GM23248 (cell line): Measurements from ENCODE around the gene KRTAP7-1. TPM values are rescaled to one million over a fixed set of nuclear protein-coding genes. Genes with fewer than 3 reads are reported as not detected.

ENCODE experiments used
- DNase-seq: peaks from one replicate; pipeline ENCODE4 v3.0.0-alpha.2; 2015
- H2AFZ ChIP-seq: fragments of 200-600 bp; sonication (generic); 2 replicates; pipeline ENCODE4 v1.6.1; 2016; ENCODE audit warnings: antibody characterized with exemption
- H3F3A ChIP-seq: fragments of 200-600 bp; sonication (generic); 2 replicates; pipeline ENCODE4 v1.6.1; 2016; ENCODE audit warnings: mild to moderate bottlenecking, antibody characterized with exemption, mixed run types; ENCODE audit not compliant: insufficient read depth
- H3K27ac ChIP-seq: fragments of 200-600 bp; sonication (generic); 2 replicates; pipeline ENCODE4 v1.5.1; 2016; ENCODE audit warnings: mild to moderate bottlenecking
- H3K27me3 ChIP-seq: fragments of 200-600 bp; sonication (generic); replicated peaks from 2 replicates; pipeline ENCODE4 v1.6.1; 2016; ENCODE audit warnings: mild to moderate bottlenecking; ENCODE audit not compliant: insufficient read depth
- H3K36me3 ChIP-seq: fragments of 200-600 bp; sonication (generic); 2 replicates; pipeline ENCODE4 v1.6.1; 2016; ENCODE audit warnings: low read depth, mild to moderate bottlenecking
- H3K4me1 ChIP-seq: fragments of 200-600 bp; sonication (generic); 2 replicates; pipeline ENCODE4 v1.6.1; 2016; ENCODE audit warnings: mild to moderate bottlenecking; ENCODE audit not compliant: insufficient read depth
- H3K4me2 ChIP-seq: fragments of 200-600 bp; sonication (generic); one replicate; pipeline ENCODE4 v1.6.1; 2016; ENCODE audit warnings: mild to moderate bottlenecking; ENCODE audit not compliant: unreplicated experiment
- H3K4me3 ChIP-seq: fragments of 200-600 bp; sonication (generic); 2 replicates; pipeline ENCODE4 v1.5.1; 2016; ENCODE audit warnings: mild to moderate bottlenecking
- H3K79me2 ChIP-seq: fragments of 200-600 bp; sonication (generic); 2 replicates; pipeline ENCODE4 v1.6.1; 2016; ENCODE audit warnings: mild to moderate bottlenecking; ENCODE audit not compliant: insufficient read depth
- H3K9ac ChIP-seq: fragments of 200-600 bp; sonication (generic); 2 replicates; pipeline ENCODE4 v1.6.1; 2016; ENCODE audit warnings: mild to moderate bottlenecking
- H3K9me2 ChIP-seq: fragments of 200-600 bp; sonication (generic); 2 replicates; pipeline ENCODE4 v1.6.1; 2016; ENCODE audit warnings: mixed run types, mild to moderate bottlenecking, moderate library complexity; ENCODE audit not compliant: insufficient read depth
- H3K9me3 ChIP-seq: fragments of 200-600 bp; sonication (generic); one replicate; pipeline ENCODE4 v1.6.1; 2017; ENCODE audit warnings: low read depth
- H4K20me1 ChIP-seq: fragments of 200-600 bp; sonication (generic); 2 replicates; pipeline ENCODE4 v1.6.0; 2016; ENCODE audit not compliant: insufficient read depth
- EZH2 ChIP-seq: fragments of 200-600 bp; sonication (generic); IDR thresholded peaks from 2 replicates; pipeline ENCODE4 v1.6.1; 2018; ENCODE audit warnings: antibody characterized with exemption, mild to moderate bottlenecking; ENCODE audit not compliant: insufficient read depth, poor library complexity, severe bottlenecking
- EZH2phosphoT487 ChIP-seq: fragments of 200-600 bp; sonication (generic); IDR thresholded peaks from 2 replicates; pipeline ENCODE4 v1.6.1; 2018; ENCODE audit warnings: antibody characterized with exemption, moderate library complexity, mild to moderate bottlenecking, low read depth; ENCODE audit not compliant: insufficient read depth
- WGBS, 2 experiments: methylation state at CpG; one replicate each; pipeline ENCODE4 v1.1.6; 2015 to 2017; ENCODE audit warnings: low lambda C conversion rate in 2 of 2, low coverage in 1 of 2; ENCODE audit errors: missing lambda C conversion rate in 2 of 2; 5-methylcytosine and 5-hydroxymethylcytosine counted together
- in situ Hi-C: fragments of 300-500 bp; cut with MboI; formaldehyde crosslinking; loops from 2 replicates; pipeline ENCODE4 v1.15.0; 2020
- polyA plus RNA-seq: library from polyadenylated mRNA; unstranded; fragments of >200 nt; fragmentation: Nextera tagmentation; extraction: Ambion mirVana; gene quantifications from 2 replicates; pipeline ENCODE4 v1.2.1, GENCODE V29; 2016
- small RNA-seq: library from RNA; depleted of rRNA; stranded (forward); fragments of <200 nt; gene quantifications from one replicate; pipeline ENCODE3, GENCODE V24; 2014; ENCODE audit warnings: low read depth, low replicate concordance
- total RNA-seq: library from RNA; depleted of rRNA; stranded (reverse); fragments of >200 nt; shearing (Covaris generic); gene quantifications from 2 replicates; pipeline ENCODE4 v1.2.3, GENCODE V29; 2014; rRNA removed

KRTAP7-1 gene
- total and polyA plus RNA-seq, 2 experiments from 2014 or later: not detected

DNA sequence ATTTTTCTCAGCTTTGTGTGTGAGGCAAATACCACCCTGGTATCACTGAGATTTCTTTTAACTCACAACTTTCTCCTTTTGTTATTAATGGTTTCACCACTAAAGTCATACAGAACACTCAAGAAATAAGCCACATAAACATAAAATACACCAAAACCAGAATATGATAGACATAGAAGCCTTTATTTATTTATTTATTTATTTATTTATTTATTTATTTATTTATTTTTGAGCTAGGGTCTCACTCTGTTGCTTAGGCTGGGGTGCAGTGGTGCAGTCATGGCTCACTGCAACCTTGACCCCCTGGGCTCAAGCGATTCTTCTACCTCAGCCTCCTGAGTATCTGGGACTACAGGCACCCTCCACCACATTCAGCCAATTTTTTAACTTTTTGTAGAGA, 29.0 kb downstream of the KRTAP7-1 start:
- in situ Hi-C loops: no loop called here
- H3K9me2 ChIP-seq: no peaks in the 10 kb centered on the region
- 15 to 23% methylated on average over 1 of the region's 1 CpG for WGBS, 2 experiments

DNA sequence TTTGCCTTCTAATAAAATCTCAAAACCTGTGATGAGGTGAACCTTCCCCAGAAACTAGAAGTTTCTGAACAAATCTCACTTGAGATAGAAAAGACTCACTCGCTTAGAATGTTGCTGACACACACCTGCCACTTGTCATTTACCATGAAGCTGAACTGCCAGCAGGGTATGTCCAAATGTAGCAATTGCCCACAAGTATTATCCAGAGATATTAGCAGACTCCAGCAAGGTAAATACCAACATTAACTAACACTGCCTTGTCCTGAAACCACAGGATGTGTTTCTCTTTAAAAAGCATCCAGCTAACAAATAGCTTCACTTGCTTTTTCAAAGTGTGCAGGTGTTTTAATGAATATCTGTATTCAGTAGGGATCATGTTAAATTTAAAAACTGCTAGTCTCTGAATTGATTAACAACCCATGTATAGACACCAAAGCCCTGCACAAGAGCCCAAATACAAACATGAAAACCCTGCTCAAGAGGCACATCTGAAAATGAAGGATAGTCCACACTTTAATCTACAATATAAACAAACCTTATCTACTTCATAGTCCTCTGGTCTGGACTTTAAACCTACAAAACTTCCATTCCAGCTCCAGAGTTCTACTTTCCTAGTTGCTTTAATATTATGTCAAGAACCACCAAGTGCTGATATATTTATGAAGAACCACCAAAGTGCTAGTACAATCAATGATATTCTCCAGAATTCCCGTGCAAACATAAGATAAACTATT, 35.8 kb downstream of the KRTAP7-1 start:
- WGBS, 2 experiments: 13 to 14% methylated on average over 2 of the region's 2 CpGs
- no peak for DNase-seq
- no peaks in the 10 kb centered on the region for H3K9me3 ChIP-seq
- no peak overlapping the region for H3K9ac ChIP-seq
- in situ Hi-C loops: no loop called here
- H3K4me3 ChIP-seq: no peak overlapping the region
- H3K9me2 ChIP-seq: no peaks in the 10 kb centered on the region
- no peak overlapping the region for H3K27ac ChIP-seq
- H3K4me1 ChIP-seq: no peaks in the 10 kb centered on the region
- TF ChIP-seq EZH2 (no peak), EZH2phosphoT487 (no peak)
- H3K27me3 ChIP-seq: no peaks in the 10 kb centered on the region
- no peaks in the 10 kb centered on the region for H3K79me2 ChIP-seq
- no peaks in the 10 kb centered on the region for H3F3A ChIP-seq
- no peaks in the 10 kb centered on the region for H3K36me3 ChIP-seq
- H2AFZ ChIP-seq: no peak overlapping the region
- H4K20me1 ChIP-seq: no peaks in the 10 kb centered on the region
- no peak overlapping the region for H3K4me2 ChIP-seq

More for the DNA sequence above, 29.0 kb downstream of the KRTAP7-1 start:
- H3F3A ChIP-seq: no peaks in the 10 kb centered on the region
- no peak overlapping the region for H3K27ac ChIP-seq
- no peak overlapping the region for H2AFZ ChIP-seq
- no peaks in the 10 kb centered on the region for H3K27me3 ChIP-seq
- no peaks in the 10 kb centered on the region for H3K9me3 ChIP-seq
- no peak overlapping the region for H3K4me3 ChIP-seq
- no peaks in the 10 kb centered on the region for H4K20me1 ChIP-seq
- H3K4me1 ChIP-seq: no peaks in the 10 kb centered on the region
- H3K79me2 ChIP-seq: no peaks in the 10 kb centered on the region
- H3K4me2 ChIP-seq: no peak overlapping the region
- TF ChIP-seq EZH2phosphoT487 (no peak), EZH2 (no peak)
- no peak for DNase-seq
- H3K36me3 ChIP-seq: no peaks in the 10 kb centered on the region
- no peak overlapping the region for H3K9ac ChIP-seq

DNA sequence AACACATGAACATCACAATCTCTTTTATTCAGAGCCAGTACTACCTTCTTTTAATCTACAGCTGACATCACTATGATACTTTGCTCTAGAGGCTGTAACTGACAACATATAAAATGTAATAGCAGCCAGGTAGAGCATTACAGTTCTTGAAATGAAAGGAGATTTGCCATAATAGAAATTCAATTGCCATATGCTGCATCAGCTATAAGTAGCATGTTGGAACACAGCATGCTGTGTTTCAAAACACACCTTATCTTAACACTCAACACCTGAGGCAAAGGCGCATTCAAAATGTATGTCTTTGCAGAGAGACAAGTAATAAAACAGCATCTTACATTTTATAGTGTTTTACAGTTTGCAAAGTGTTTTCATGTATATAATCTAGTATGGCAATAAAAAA, 50.3 kb downstream of the KRTAP7-1 start:
- Histone ChIP-seq H3K36me3 (no peaks in the 10 kb centered on the region), H3K27me3 (no peaks in the 10 kb centered on the region), H4K20me1 (no peaks in the 10 kb centered on the region), H3K9ac (no peak overlapping the region), H3K4me1 (no peaks in the 10 kb centered on the region), H3K79me2 (no peaks in the 10 kb centered on the region), H2AFZ (no peak overlapping the region), H3K9me2 (no peaks in the 10 kb centered on the region), H3K9me3 (no peaks in the 10 kb centered on the region), H3K4me3 (no peak overlapping the region), H3F3A (no peaks in the 10 kb centered on the region), H3K4me2 (no peak overlapping the region), H3K27ac (no peak overlapping the region)
- TF ChIP-seq EZH2 (no peak), EZH2phosphoT487 (no peak)
- DNase-seq: no peak
- in situ Hi-C loops: no loop called here
- 9 to 11% methylated on average over 1 of the region's 1 CpG for WGBS, 2 experiments

Small RNA genes lying within 50 kb of the gene (small RNA-seq; reads per million reads assigned to genes)
- not detected for gene KRTAP8-2P
- gene KRTAP8-3P: not detected

Other genes with a start within 250 kb of the KRTAP7-1 start
- gene KRTAP22-2, start 239.4 kb downstream of the KRTAP7-1 start, total RNA-seq: not detected in 2 replicates
- gene KRTAP22-2, start 239.4 kb downstream of the KRTAP7-1 start, polyA plus RNA-seq: not detected in 2 replicates
- gene KRTAP6-3, start 237.3 kb downstream of the KRTAP7-1 start, total RNA-seq: not detected in 2 replicates
- not detected in 2 replicates for gene KRTAP6-3, start 237.3 kb downstream of the KRTAP7-1 start, polyA plus RNA-seq
- not detected in 2 replicates for gene KRTAP6-2, start 230.9 kb downstream of the KRTAP7-1 start, total RNA-seq
- not detected in 2 replicates for gene KRTAP6-2, start 230.9 kb downstream of the KRTAP7-1 start, polyA plus RNA-seq
- not detected in 2 replicates for gene KRTAP22-1, start 228.7 kb downstream of the KRTAP7-1 start, total RNA-seq
- not detected in 2 replicates for gene KRTAP22-1, start 228.7 kb downstream of the KRTAP7-1 start, polyA plus RNA-seq
- gene KRTAP6-1, start 215.8 kb downstream of the KRTAP7-1 start, total RNA-seq: not detected in 2 replicates
- gene KRTAP6-1, start 215.8 kb downstream of the KRTAP7-1 start, polyA plus RNA-seq: not detected in 2 replicates
- gene KRTAP20-1, start 213.3 kb downstream of the KRTAP7-1 start, total RNA-seq: not detected in 2 replicates
- gene KRTAP20-1, start 213.3 kb downstream of the KRTAP7-1 start, polyA plus RNA-seq: not detected in 2 replicates
- gene KRTAP20-4, start 209.1 kb downstream of the KRTAP7-1 start, total RNA-seq: not detected in 2 replicates
- not detected in 2 replicates for gene KRTAP20-4, start 209.1 kb downstream of the KRTAP7-1 start, polyA plus RNA-seq
- not detected in 2 replicates for gene KRTAP20-2, start 194.6 kb downstream of the KRTAP7-1 start, total RNA-seq
- not detected in 2 replicates for gene KRTAP20-2, start 194.6 kb downstream of the KRTAP7-1 start, polyA plus RNA-seq
- not detected in 2 replicates for gene KRTAP20-3, start 186.9 kb downstream of the KRTAP7-1 start, total RNA-seq
- gene KRTAP20-3, start 186.9 kb downstream of the KRTAP7-1 start, polyA plus RNA-seq: not detected in 2 replicates
- not detected in 2 replicates for gene KRTAP21-3, start 111.0 kb downstream of the KRTAP7-1 start, total RNA-seq
- gene KRTAP21-3, start 111.0 kb downstream of the KRTAP7-1 start, polyA plus RNA-seq: not detected in 2 replicates
- gene KRTAP21-2, start 82.5 kb downstream of the KRTAP7-1 start, total RNA-seq: not detected in 2 replicates
- not detected in 2 replicates for gene KRTAP21-2, start 82.5 kb downstream of the KRTAP7-1 start, polyA plus RNA-seq
- not detected in 2 replicates for gene KRTAP21-1, start 74.3 kb downstream of the KRTAP7-1 start, total RNA-seq
- gene KRTAP21-1, start 74.3 kb downstream of the KRTAP7-1 start, polyA plus RNA-seq: not detected in 2 replicates
- not detected in 2 replicates for gene KRTAP8-1, start 16.5 kb downstream of the KRTAP7-1 start, total RNA-seq
- gene KRTAP8-1, start 16.5 kb downstream of the KRTAP7-1 start, polyA plus RNA-seq: not detected in 2 replicates
- not detected in 2 replicates for gene KRTAP11-1, start 51.8 kb upstream of the KRTAP7-1 start, total RNA-seq
- not detected in 2 replicates for gene KRTAP11-1, start 51.8 kb upstream of the KRTAP7-1 start, polyA plus RNA-seq
- gene KRTAP19-8, start 208.7 kb upstream of the KRTAP7-1 start, total RNA-seq: not detected in 2 replicates
- gene KRTAP19-8, start 208.7 kb upstream of the KRTAP7-1 start, polyA plus RNA-seq: not detected in 2 replicates